ENCODE data around the gene VIT.

The VIT gene

GRCh38 chr2:36834203-36834602 is 137.7 kb downstream of the VIT start:
- TF ChIP-seq CTCF (IDR thresholded peaks at IDR 0.05; ENCODE audit: insufficient read depth, missing control alignments): no peak
- DNase-seq (ENCODE audit: insufficient read length, low spot score) (no peak), FAIRE-seq (no peak)

- no peak for DNase-seq (ENCODE audit: insufficient read length, low spot score)
- no peak for TF ChIP-seq CTCF (IDR thresholded peaks at IDR 0.05; ENCODE audit: insufficient read depth, missing control alignments)
- FAIRE-seq: no peak
These were observed 138.4 kb downstream of the VIT start for GRCh38 chr2:36834731-36835524.

GRCh38 chr2:36839976-36840617 is 143.6 kb downstream of the VIT start:
- DNase-seq (ENCODE audit: insufficient read length, low spot score): no peak
- no peak for FAIRE-seq
- no peak for TF ChIP-seq CTCF (IDR thresholded peaks at IDR 0.05; ENCODE audit: insufficient read depth, missing control alignments)

GRCh38 chr2:36843838-36844237 is 147.3 kb downstream of the VIT start:
- TF ChIP-seq CTCF (IDR thresholded peaks at IDR 0.05; ENCODE audit: insufficient read depth, missing control alignments): no peak
- DNase-seq (ENCODE audit: insufficient read length, low spot score) (no peak), FAIRE-seq (no peak)

GRCh38 chr2:36849265-36849664 is 152.8 kb downstream of the VIT start:
- FAIRE-seq (no peak), DNase-seq (ENCODE audit: insufficient read length, low spot score) (no peak)
- no peak for TF ChIP-seq CTCF (IDR thresholded peaks at IDR 0.05; ENCODE audit: insufficient read depth, missing control alignments)

- no peak for TF ChIP-seq CTCF (IDR thresholded peaks at IDR 0.05; ENCODE audit: insufficient read depth, missing control alignments)
- DNase-seq (ENCODE audit: insufficient read length, low spot score): no peak
- no peak for FAIRE-seq
These were observed 157.7 kb downstream of the VIT start for GRCh38 chr2:36854241-36854640.

- TF ChIP-seq CTCF (IDR thresholded peaks at IDR 0.05; ENCODE audit: insufficient read depth, missing control alignments): no peak
- DNase-seq (ENCODE audit: insufficient read length, low spot score): no peak
- no peak for FAIRE-seq
These were observed 158.9 kb downstream of the VIT start for GRCh38 chr2:36855429-36855828.

Measured in D721Med (cell line).